Measurements from ENCODE around the gene B3GNT5. TPM values are rescaled to one million over a fixed set of nuclear protein-coding genes. Genes with fewer than 3 reads are reported as not detected.

The B3GNT5 gene

GRCh38 chr3:183319371-183319770, 66.3 kb downstream of the B3GNT5 start:
- Histone ChIP-seq H3K23ac (ENCODE audit: low read length in 2 of 2) (no peak overlapping the region), H3K4me1 (ENCODE audit: control insufficient read depth, insufficient read depth, low read depth, low read length) (peaks cover 2% of the 10 kb centered on the region), H2BK5ac (ENCODE audit: low read depth, low read length, poor library complexity, severe bottlenecking) (no peak overlapping the region), H3K27me3 (ENCODE audit: control insufficient read depth in 1 of 2, insufficient read depth in 1 of 2, low read length in 2 of 2) (no peaks in the 10 kb centered on the region), H3K4me2 (ENCODE audit: low read length, poor library complexity, severe bottlenecking) (no peak overlapping the region), H3K27ac (ENCODE audit: low read length, poor library complexity, severe bottlenecking) (no peak overlapping the region), H3K79me1 (replicated peaks; ENCODE audit: low read length, poor library complexity, severe bottlenecking) (no peaks in the 10 kb centered on the region), H4K91ac (ENCODE audit: low read length) (no peak overlapping the region), H3K4ac (ENCODE audit: low read depth in 1 of 2, low read length in 2 of 2) (no peak overlapping the region), H2BK12ac (ENCODE audit: low read length in 2 of 2) (no peak overlapping the region), H3K9ac (ENCODE audit: low read length) (no peak overlapping the region), H2BK120ac (ENCODE audit: low read depth, low read length) (no peak overlapping the region), H3K9me3 (ENCODE audit: control insufficient read depth, low read length) (no peaks in the 10 kb centered on the region), H3K14ac (ENCODE audit: low read length in 2 of 2) (no peak overlapping the region), H3K36me3 (ENCODE audit: control insufficient read depth in 1 of 2, insufficient read depth in 2 of 2, low read depth in 1 of 2, low read length in 2 of 2) (no peaks in the 10 kb centered on the region), H2AFZ (ENCODE audit: low read depth, low read length) (no peak overlapping the region), H2BK15ac (ENCODE audit: low read depth, poor library complexity, severe bottlenecking) (no peak overlapping the region), H4K8ac (ENCODE audit: low read length) (no peak overlapping the region), H2AK5ac (ENCODE audit: low read length, severe bottlenecking) (no peak overlapping the region), H3K18ac (ENCODE audit: low read depth in 1 of 2, low read length in 2 of 2) (no peak overlapping the region), H3K4me3 (ENCODE audit: insufficient read depth in 1 of 2, low read depth in 1 of 2, low read length in 2 of 2) (no peak overlapping the region)
- DNase-seq: no peak

Small RNAs within 50 kb of the gene (small RNA-seq; reads per million reads assigned to genes)
- not detected for gene RNA5SP151 (ENCODE audit: low read depth)

Data from mesenchymal stem cell (in vitro differentiated cells and primary cell).